DND-41 (cell line): Measurements from ENCODE around the gene PHYH.

Source experiments
- ATAC-seq: fragments of 200-7000 bp; cut with Tn5 transposase; 3 replicates; pipeline ENCODE4 v1.9.1; 2021; ENCODE audit warnings: low read depth; ENCODE audit not compliant: insufficient read depth
- DNase-seq: peaks from one replicate; pipeline ENCODE4 v3.0.0-alpha.2; 2020
- H2AFZ ChIP-seq: 2 replicates; pipeline ENCODE4 v1.6.0; 2012; ENCODE audit warnings: low read depth, low read length
- H3K27ac ChIP-seq: 2 replicates; pipeline ENCODE4 v1.5.1; 2012; ENCODE audit warnings: low read length, inconsistent platforms
- H3K27me3 ChIP-seq: fragments of 200-600 bp; sonication (generic); 2 replicates; pipeline ENCODE4 v1.6.0; 2012; ENCODE audit warnings: low read length, mild to moderate bottlenecking, inconsistent platforms; ENCODE audit not compliant: insufficient read depth, poor library complexity
- H3K36me3 ChIP-seq: 2 replicates; pipeline ENCODE4 v1.5.1; 2012; ENCODE audit warnings: low read length, inconsistent platforms; ENCODE audit not compliant: insufficient read depth
- H3K4me1 ChIP-seq: 2 replicates; pipeline ENCODE4 v1.5.1; 2012; ENCODE audit warnings: mild to moderate bottlenecking, low read length; ENCODE audit not compliant: insufficient read depth
- H3K4me2 ChIP-seq: 2 replicates; pipeline ENCODE4 v1.6.0; 2012; ENCODE audit warnings: mild to moderate bottlenecking, moderate library complexity, low read length, inconsistent platforms; ENCODE audit not compliant: insufficient read depth
- H3K4me3 ChIP-seq, 2 experiments: fragments of 200-600 bp in 1 of 2; shearing (Covaris generic) in 1 of 2; 2 replicates each; pipeline ENCODE4 v1.5.1; 2012 to 2016; ENCODE audit warnings: inconsistent platforms in 2 of 2, low read length in 2 of 2, mild to moderate bottlenecking in 2 of 2, low read depth in 1 of 2, moderate library complexity in 1 of 2
- H3K79me2 ChIP-seq: 2 replicates; pipeline ENCODE4 v1.6.0; 2012; ENCODE audit warnings: low read length, inconsistent platforms; ENCODE audit not compliant: insufficient read depth
- H3K9ac ChIP-seq: 2 replicates; pipeline ENCODE4 v1.6.0; 2012; ENCODE audit warnings: low read depth, mild to moderate bottlenecking, inconsistent platforms, low read length, moderate library complexity
- H3K9me3 ChIP-seq: 2 replicates; pipeline ENCODE4 v1.5.1; 2012; ENCODE audit warnings: low read length, moderate library complexity, mild to moderate bottlenecking, inconsistent platforms; ENCODE audit not compliant: insufficient read depth, severe bottlenecking
- H4K20me1 ChIP-seq: 2 replicates; pipeline ENCODE4 v1.6.0; 2012; ENCODE audit warnings: low read length; ENCODE audit not compliant: insufficient read depth
- EZH2 ChIP-seq: IDR thresholded peaks from 3 replicates; pipeline ENCODE4 v1.6.1; 2012; ENCODE audit warnings: borderline replicate concordance, low read depth, mild to moderate bottlenecking, moderate library complexity, low read length, inconsistent platforms; ENCODE audit not compliant: severe bottlenecking
- TF ChIP-seq, protein P1 (sequence below): IDR thresholded peaks from 2 replicates; pipeline ENCODE4 v1.5.1; 2012; ENCODE audit warnings: borderline replicate concordance, low read length, moderate library complexity, mild to moderate bottlenecking; ENCODE audit not compliant: poor library complexity, severe bottlenecking; ENCODE audit errors: extremely low read depth

PHYH gene

DNA sequence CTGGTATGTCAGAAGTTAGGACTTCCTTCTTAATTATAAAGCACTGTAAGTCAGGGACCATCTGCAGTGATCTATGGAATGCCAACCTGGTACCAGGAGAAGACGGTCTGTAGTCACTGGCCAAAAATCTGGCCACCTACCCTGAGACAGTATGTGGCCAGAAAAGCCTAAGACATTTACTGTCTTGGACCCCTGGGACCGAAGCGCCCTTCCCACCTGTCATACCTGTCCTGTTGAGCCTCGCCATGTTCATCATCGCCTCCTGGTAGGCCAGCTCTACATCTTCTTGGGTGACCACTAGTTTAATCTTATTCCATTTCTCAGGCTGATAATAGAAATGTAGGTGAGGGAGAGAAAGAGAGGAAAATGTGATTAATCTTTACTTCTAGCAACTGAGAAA is 28.3 kb upstream of the PHYH start:
- no peak overlapping the region for H3K27ac ChIP-seq
- no peaks in the 10 kb centered on the region for H3K9me3 ChIP-seq
- no peaks in the 10 kb centered on the region for H3K4me1 ChIP-seq
- H3K27me3 ChIP-seq, result no peaks in the 10 kb centered on the region
- H3K4me3 ChIP-seq, result no peak overlapping the region
- H2AFZ ChIP-seq, result no peak overlapping the region
- TF ChIP-seq, protein P1, sequence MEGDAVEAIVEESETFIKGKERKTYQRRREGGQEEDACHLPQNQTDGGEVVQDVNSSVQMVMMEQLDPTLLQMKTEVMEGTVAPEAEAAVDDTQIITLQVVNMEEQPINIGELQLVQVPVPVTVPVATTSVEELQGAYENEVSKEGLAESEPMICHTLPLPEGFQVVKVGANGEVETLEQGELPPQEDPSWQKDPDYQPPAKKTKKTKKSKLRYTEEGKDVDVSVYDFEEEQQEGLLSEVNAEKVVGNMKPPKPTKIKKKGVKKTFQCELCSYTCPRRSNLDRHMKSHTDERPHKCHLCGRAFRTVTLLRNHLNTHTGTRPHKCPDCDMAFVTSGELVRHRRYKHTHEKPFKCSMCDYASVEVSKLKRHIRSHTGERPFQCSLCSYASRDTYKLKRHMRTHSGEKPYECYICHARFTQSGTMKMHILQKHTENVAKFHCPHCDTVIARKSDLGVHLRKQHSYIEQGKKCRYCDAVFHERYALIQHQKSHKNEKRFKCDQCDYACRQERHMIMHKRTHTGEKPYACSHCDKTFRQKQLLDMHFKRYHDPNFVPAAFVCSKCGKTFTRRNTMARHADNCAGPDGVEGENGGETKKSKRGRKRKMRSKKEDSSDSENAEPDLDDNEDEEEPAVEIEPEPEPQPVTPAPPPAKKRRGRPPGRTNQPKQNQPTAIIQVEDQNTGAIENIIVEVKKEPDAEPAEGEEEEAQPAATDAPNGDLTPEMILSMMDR, result no peak
- no peak for TF ChIP-seq EZH2
- ATAC-seq, result no peak
- H3K79me2 ChIP-seq, result peaks cover 9% of the 10 kb centered on the region
- H4K20me1 ChIP-seq, result peaks cover 6% of the 10 kb centered on the region; the same call in 1 of the 2 replicates
- H3K36me3 ChIP-seq, result peaks cover 98% of the 10 kb centered on the region
- no peak overlapping the region for H3K4me2 ChIP-seq
- no peak for DNase-seq
- no peak overlapping the region for H3K9ac ChIP-seq

DNA sequence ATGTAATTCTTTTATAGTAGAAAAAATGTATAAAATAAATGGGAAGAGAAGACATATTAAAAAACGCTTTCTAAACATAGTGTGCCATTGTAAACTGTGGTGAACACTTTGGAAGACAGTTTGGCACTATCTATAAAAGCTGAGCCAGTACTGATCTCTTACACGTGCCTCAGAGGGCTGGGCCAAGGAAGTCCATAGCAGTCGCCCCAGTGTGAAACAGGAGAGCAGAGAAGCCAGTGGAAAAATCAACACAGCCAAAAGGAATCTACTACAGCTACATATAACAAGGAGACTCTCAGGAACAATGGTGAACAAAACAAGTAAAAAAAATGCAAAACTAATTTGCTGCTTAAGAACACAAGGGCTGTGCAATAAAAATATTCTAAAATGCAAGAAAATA is 27.7 kb upstream of the PHYH start:
- Histone ChIP-seq H3K36me3 (peaks cover 98% of the 10 kb centered on the region), H3K4me3 (no peak overlapping the region), H3K4me2 (no peak overlapping the region), H3K9ac (no peak overlapping the region), H3K27me3 (no peaks in the 10 kb centered on the region), H3K9me3 (no peaks in the 10 kb centered on the region), H3K27ac (no peak overlapping the region), H3K79me2 (peaks cover 9% of the 10 kb centered on the region), H2AFZ (no peak overlapping the region), H3K4me1 (no peaks in the 10 kb centered on the region), H4K20me1 (peaks cover 6% of the 10 kb centered on the region; the same call in 1 of the 2 replicates)
- no peak for TF ChIP-seq EZH2
- TF ChIP-seq, protein P1, result no peak
- ATAC-seq (no peak), DNase-seq (no peak)

- H2AFZ ChIP-seq, result no peak overlapping the region
- no peaks in the 10 kb centered on the region for H3K9me3 ChIP-seq
- H3K27ac ChIP-seq, result no peak overlapping the region
- no peaks in the 10 kb centered on the region for H3K27me3 ChIP-seq
- ATAC-seq (no peak), DNase-seq (no peak)
- H3K9ac ChIP-seq, result no peak overlapping the region
- no peak overlapping the region for H3K4me2 ChIP-seq
- H4K20me1 ChIP-seq, result no peaks in the 10 kb centered on the region
- H3K4me1 ChIP-seq, result no peaks in the 10 kb centered on the region
- H3K36me3 ChIP-seq, result peaks cover 86% of the 10 kb centered on the region
- TF ChIP-seq, protein P1, result no peak
- no peak for TF ChIP-seq EZH2
- no peak overlapping the region for H3K4me3 ChIP-seq
- H3K79me2 ChIP-seq, result no peaks in the 10 kb centered on the region
These were observed 22.8 kb upstream of the PHYH start for GRCh38 chr10:13322615-13323148.
